ENCODE results near the gene JARID2. TPM values are rescaled to one million over a fixed set of nuclear protein-coding genes. Genes with fewer than 3 reads are reported as not detected.
"Not testable (repeated sequence)": the region's sequence is repeated elsewhere in the genome, so short reads cannot be mapped to it uniquely, and the experiment has no call there.

JARID2 gene
- total RNA-seq, 1 donor from 2014 or later, result 24.2 TPM

DNA sequence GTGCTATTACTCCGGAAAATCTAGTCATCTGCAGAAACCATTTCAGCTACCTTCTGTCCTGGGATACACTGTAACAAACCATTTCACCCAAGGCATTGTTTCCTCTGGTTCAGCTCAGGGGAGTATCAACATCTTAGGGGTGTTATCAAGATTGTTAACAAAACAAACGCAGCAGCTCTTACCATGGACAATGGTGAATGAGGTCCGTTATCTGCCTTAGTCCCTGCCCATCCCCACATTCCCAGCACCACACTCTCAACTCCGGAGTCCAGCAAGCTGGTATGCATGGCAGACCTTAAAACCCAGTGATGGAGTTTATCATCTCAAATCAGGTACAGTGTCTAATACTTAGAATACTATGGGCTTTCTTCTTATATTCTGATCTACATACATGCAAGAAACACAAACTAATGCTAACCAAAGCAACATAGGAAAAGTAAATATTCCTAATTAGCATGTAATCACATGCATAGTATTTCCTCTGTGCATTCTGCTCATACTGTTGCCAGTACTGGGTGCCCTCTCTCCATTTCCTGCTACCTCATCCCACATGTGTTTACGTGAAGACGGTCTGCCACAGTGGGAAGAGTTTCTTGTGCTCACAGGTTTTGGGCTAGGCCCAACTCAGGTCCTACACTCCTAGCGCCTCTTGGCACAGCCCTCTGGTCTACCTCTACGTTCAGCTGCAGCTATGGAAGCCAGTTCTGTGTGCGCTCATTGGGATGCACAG lies 293.1 kb downstream of the JARID2 start:
- Mint-ChIP-seq H3K27ac (ENCODE audit: unreplicated experiment) (no peak overlapping the region), H3K4me3 (ENCODE audit: unreplicated experiment) (no peak overlapping the region), H3K27me3 (ENCODE audit: low read depth, unreplicated experiment) (no peaks in the 10 kb centered on the region), H3K9me3 (ENCODE audit: unreplicated experiment) (peaks cover 7% of the 10 kb centered on the region), H3K4me1 (ENCODE audit: low read depth, unreplicated experiment) (peaks cover 3% of the 10 kb centered on the region), H3K36me3 (ENCODE audit: low read depth, unreplicated experiment) (peaks cover 3% of the 10 kb centered on the region)
- Histone ChIP-seq H4K20me1 (ENCODE audit: insufficient read depth, low read length) (no peaks in the 10 kb centered on the region), H2AFZ (ENCODE audit: low read depth, low read length) (no peak overlapping the region), H3K27me3 (ENCODE audit: insufficient read depth, low read length) (no peaks in the 10 kb centered on the region), H3K9ac (ENCODE audit: low read length) (no peak overlapping the region), H3K9me3 (ENCODE audit: insufficient read depth, low read depth, low read length) (no peaks in the 10 kb centered on the region), H3K27ac (ENCODE audit: low read depth, low read length) (no peak overlapping the region), H3K4me3 (ENCODE audit: insufficient read depth, low read depth, low read length) (no peak overlapping the region), H3K79me2 (ENCODE audit: insufficient read depth, low read length) (no peaks in the 10 kb centered on the region), H3K4me1 (ENCODE audit: insufficient read depth, low read length) (no peaks in the 10 kb centered on the region), H3K36me3 (ENCODE audit: insufficient read depth, low read length) (no peaks in the 10 kb centered on the region), H3K4me2 (ENCODE audit: low read length) (no peak overlapping the region)
- DNase-seq (ENCODE audit: low read depth), result no peak
- no peak for TF ChIP-seq EZH2 (IDR thresholded peaks at IDR 0.05; ENCODE audit: insufficient read depth, low read length)
- TF ChIP-seq, protein P1, sequence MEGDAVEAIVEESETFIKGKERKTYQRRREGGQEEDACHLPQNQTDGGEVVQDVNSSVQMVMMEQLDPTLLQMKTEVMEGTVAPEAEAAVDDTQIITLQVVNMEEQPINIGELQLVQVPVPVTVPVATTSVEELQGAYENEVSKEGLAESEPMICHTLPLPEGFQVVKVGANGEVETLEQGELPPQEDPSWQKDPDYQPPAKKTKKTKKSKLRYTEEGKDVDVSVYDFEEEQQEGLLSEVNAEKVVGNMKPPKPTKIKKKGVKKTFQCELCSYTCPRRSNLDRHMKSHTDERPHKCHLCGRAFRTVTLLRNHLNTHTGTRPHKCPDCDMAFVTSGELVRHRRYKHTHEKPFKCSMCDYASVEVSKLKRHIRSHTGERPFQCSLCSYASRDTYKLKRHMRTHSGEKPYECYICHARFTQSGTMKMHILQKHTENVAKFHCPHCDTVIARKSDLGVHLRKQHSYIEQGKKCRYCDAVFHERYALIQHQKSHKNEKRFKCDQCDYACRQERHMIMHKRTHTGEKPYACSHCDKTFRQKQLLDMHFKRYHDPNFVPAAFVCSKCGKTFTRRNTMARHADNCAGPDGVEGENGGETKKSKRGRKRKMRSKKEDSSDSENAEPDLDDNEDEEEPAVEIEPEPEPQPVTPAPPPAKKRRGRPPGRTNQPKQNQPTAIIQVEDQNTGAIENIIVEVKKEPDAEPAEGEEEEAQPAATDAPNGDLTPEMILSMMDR (IDR thresholded peaks at IDR 0.05; ENCODE audit: insufficient read depth, low read depth, low read length), result no peak
- no peak for FAIRE-seq

DNA sequence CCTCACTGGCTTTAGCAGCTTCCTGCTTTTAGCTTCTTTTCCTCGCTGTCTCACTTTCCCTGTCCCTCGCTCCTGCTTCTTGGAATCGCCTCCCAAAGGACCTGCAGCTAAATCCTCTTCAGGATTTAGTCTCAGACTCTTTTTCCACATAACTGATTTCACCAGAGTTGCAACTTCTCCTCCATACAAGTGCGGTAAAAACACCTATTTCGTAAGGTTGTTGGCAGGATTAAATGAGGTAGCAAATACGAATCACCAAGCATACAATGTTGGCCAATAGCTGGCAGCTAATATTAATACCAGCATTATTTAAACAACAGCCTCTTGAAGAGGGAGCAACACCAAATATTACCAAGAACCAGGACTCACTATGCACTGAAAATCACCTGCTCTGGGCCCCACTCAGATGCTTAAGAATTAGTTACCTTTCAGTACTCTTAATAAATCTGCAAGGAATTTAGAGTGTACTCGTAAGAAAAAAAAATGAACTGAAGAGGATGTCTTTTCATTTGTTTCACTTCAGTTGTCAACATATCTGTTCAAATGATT lies 293.9 kb downstream of the JARID2 start:
- Histone ChIP-seq H3K9me3 (ENCODE audit: insufficient read depth, low read depth, low read length) (no peaks in the 10 kb centered on the region), H3K9ac (ENCODE audit: low read length) (no peak overlapping the region), H2AFZ (ENCODE audit: low read depth, low read length) (no peak overlapping the region), H3K4me2 (ENCODE audit: low read length) (no peak overlapping the region), H3K4me3 (ENCODE audit: insufficient read depth, low read depth, low read length) (no peak overlapping the region), H3K27ac (ENCODE audit: low read depth, low read length) (no peak overlapping the region), H3K27me3 (ENCODE audit: insufficient read depth, low read length) (no peaks in the 10 kb centered on the region), H3K79me2 (ENCODE audit: insufficient read depth, low read length) (no peaks in the 10 kb centered on the region), H4K20me1 (ENCODE audit: insufficient read depth, low read length) (no peaks in the 10 kb centered on the region), H3K4me1 (ENCODE audit: insufficient read depth, low read length) (no peaks in the 10 kb centered on the region), H3K36me3 (ENCODE audit: insufficient read depth, low read length) (no peaks in the 10 kb centered on the region)
- Mint-ChIP-seq H3K27ac (ENCODE audit: unreplicated experiment) (no peak overlapping the region), H3K27me3 (ENCODE audit: low read depth, unreplicated experiment) (no peaks in the 10 kb centered on the region), H3K4me1 (ENCODE audit: low read depth, unreplicated experiment) (peaks cover 3% of the 10 kb centered on the region), H3K4me3 (ENCODE audit: unreplicated experiment) (no peak overlapping the region), H3K9me3 (ENCODE audit: unreplicated experiment) (peaks cover 7% of the 10 kb centered on the region), H3K36me3 (ENCODE audit: low read depth, unreplicated experiment) (peaks cover 3% of the 10 kb centered on the region)
- DNase-seq (ENCODE audit: low read depth) (no peak), FAIRE-seq (no peak)
- TF ChIP-seq EZH2 (IDR thresholded peaks at IDR 0.05; ENCODE audit: insufficient read depth, low read length), result no peak
- TF ChIP-seq, protein P1 (IDR thresholded peaks at IDR 0.05; ENCODE audit: insufficient read depth, low read depth, low read length), result no peak

DNA sequence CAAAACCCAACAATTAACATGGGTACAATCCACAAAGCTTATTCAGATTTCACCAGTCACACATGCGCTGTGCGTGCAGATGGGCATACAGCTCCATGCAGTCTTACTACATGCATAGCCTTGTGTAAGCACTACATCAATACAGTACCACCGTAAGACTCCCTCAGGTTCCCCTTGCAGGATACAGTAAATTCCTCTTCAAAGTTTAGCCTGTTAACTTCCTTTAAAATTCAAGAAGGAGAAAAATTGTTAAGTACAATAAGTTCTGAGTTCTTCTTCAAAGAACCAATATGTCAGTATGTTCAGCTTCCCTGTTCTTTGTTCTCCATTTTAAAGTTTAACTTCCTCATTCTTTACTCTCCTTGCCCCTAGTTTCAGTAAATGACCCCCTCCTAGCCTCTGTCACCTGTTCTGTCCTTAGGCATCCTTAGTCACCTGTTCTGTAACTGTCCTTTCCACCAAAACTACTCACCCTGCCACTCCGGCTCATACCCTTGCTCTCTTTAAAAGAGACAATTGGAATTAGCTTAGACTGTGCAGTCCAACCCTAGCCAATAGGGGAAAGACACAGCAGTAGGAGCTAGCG lies 297.6 kb downstream of the JARID2 start:
- not testable (repeated sequence) for H4K20me1 ChIP-seq (ENCODE audit: insufficient read depth, low read length); H3K4me1 ChIP-seq (ENCODE audit: insufficient read depth, low read length); H3K4me3 ChIP-seq (ENCODE audit: insufficient read depth, low read depth, low read length); H3K4me3 Mint-ChIP-seq (ENCODE audit: unreplicated experiment); H3K36me3 ChIP-seq (ENCODE audit: insufficient read depth, low read length); H3K79me2 ChIP-seq (ENCODE audit: insufficient read depth, low read length); H3K27ac Mint-ChIP-seq (ENCODE audit: unreplicated experiment); H3K27me3 ChIP-seq (ENCODE audit: insufficient read depth, low read length); H3K9me3 Mint-ChIP-seq (ENCODE audit: unreplicated experiment); H3K4me2 ChIP-seq (ENCODE audit: low read length); H3K27me3 Mint-ChIP-seq (ENCODE audit: low read depth, unreplicated experiment); DNase-seq (ENCODE audit: low read depth); H3K4me1 Mint-ChIP-seq (ENCODE audit: low read depth, unreplicated experiment); H3K27ac ChIP-seq (ENCODE audit: low read depth, low read length); H3K36me3 Mint-ChIP-seq (ENCODE audit: low read depth, unreplicated experiment); H3K9ac ChIP-seq (ENCODE audit: low read length); H2AFZ ChIP-seq (ENCODE audit: low read depth, low read length); FAIRE-seq; H3K9me3 ChIP-seq (ENCODE audit: insufficient read depth, low read depth, low read length)
